Measurements from ENCODE around the gene BBX. TPM values are rescaled to one million over a fixed set of nuclear protein-coding genes. Genes with fewer than 3 reads are reported as not detected.

Gene BBX
- total and polyA plus RNA-seq, 2 of the 4 experiments (the other 2 are of a cell fraction) = 13.6 to 107 TPM

GRCh38 chr3:107604057-107604822, 81.5 kb downstream of the BBX start:
- no TSS peak for BruUV-seq (replicated peaks)
- Histone ChIP-seq H3K23ac (ENCODE audit: low read depth, low read length) (no peak overlapping the region), H2BK20ac (ENCODE audit: low read depth, low read length) (no peak overlapping the region), H3K27me3 (ENCODE audit: control insufficient read depth, insufficient read depth, low read length) (no peaks in the 10 kb centered on the region), H2BK5ac (ENCODE audit: low read depth, low read length, poor library complexity, severe bottlenecking) (no peak overlapping the region), H2AK5ac (ENCODE audit: low read depth, low read length) (no peak overlapping the region), H3K27ac (ENCODE audit: insufficient read depth, low read length) (no peak overlapping the region), H3K56ac (ENCODE audit: extremely low read depth, insufficient read depth, low read length) (no peak overlapping the region), H4K20me1 (ENCODE audit: insufficient read depth, low read length) (no peaks in the 10 kb centered on the region), H2BK120ac (ENCODE audit: low read depth, low read length) (no peak overlapping the region), H4K91ac (ENCODE audit: insufficient read depth, low read depth, low read length) (no peak overlapping the region), H4K5ac (ENCODE audit: low read depth, low read length) (no peak overlapping the region), H3K18ac (ENCODE audit: low read depth, low read length) (no peak overlapping the region), H3K36me3 (ENCODE audit: control insufficient read depth, insufficient read depth, low read length) (no peaks in the 10 kb centered on the region), H2AK9ac (replicated peaks; ENCODE audit: low read depth, low read length, poor library complexity) (no peak overlapping the region), H3K79me1 (ENCODE audit: low read depth in 1 of 2, low read length in 2 of 2) (peaks cover 11 to 18% of the 10 kb centered on the region in 2 experiments), H3K9me3 (ENCODE audit: control insufficient read depth, insufficient read depth, low read length) (no peaks in the 10 kb centered on the region), H3K4ac (ENCODE audit: low read depth, low read length) (no peak overlapping the region), H3K4me2 (ENCODE audit: low read depth, low read length) (no peak overlapping the region), H3K9ac (ENCODE audit: low read depth, low read length) (no peak overlapping the region), H3K9me1 (ENCODE audit: insufficient read depth, low read length) (0 out of 2 replicates have a peak, but pooled peaks cover 2% of the 10 kb centered on the region), H2AFZ (replicated peaks; ENCODE audit: low read length, poor library complexity) (no peak overlapping the region), H3K4me3 (ENCODE audit: insufficient read depth, low read depth, low read length) (no peak overlapping the region), H3K4me1 (ENCODE audit: control insufficient read depth, insufficient read depth, low read length) (no peaks in the 10 kb centered on the region), H4K8ac (ENCODE audit: low read depth in 2 of 2, low read length in 2 of 2) (no peak overlapping the region), H3K14ac (replicated peaks; ENCODE audit: low read depth, low read length) (no peak overlapping the region), H2BK15ac (ENCODE audit: low read depth, low read length) (no peak overlapping the region)
- in situ Hi-C loops (cut with MboI; ENCODE audit: low sequenced_read_pairs) = no loop called here
- ChIA-PET POLR2A (ENCODE audit: unreplicated experiment) (no interaction called here), CTCF (no interaction called here)
- dilution Hi-C loops (cut with HindIII; ENCODE audit: low sequenced_read_pairs, unreplicated experiment) = no loop called here
- no CpG with 5 or more reads among the region's 7 CpGs for WGBS, 2 experiments (ENCODE audit: extremely low coverage in 2 of 2, insufficient read length in 1 of 2)
- TF ChIP-seq USF2 (IDR thresholded peaks at IDR 0.05; ENCODE audit: low read depth, low read length) = no peak
- ATAC-seq (ENCODE audit: low read depth) = peak; percentile 86
- DNase-seq = peak; percentile 70
- intact Hi-C loops (cut with micrococcal nuclease) = no loop called here

All from IMR-90 (cell line).